Lower leg skin (tissue), 4 donors: ENCODE measurements around the gene PDE1A. TPM values are rescaled to one million over a fixed set of nuclear protein-coding genes. Genes with fewer than 3 reads are reported as not detected.

Experiments
- DNase-seq, 2 donors: peaks; one replicate each; pipeline ENCODE4 v3.0.0-alpha.2; 2019; ENCODE audit warnings: low spot score in 2 of 2
- H3K4me3 ChIP-seq: fragments of 200-600 bp; sonication (generic); 2 replicates; pipeline ENCODE4 v1.5.1; 2017; ENCODE audit warnings: mild to moderate bottlenecking, low read depth; ENCODE audit not compliant: poor library complexity, severe bottlenecking
- CTCF ChIP-seq, 3 donors: fragments of 450-650 bp; IDR thresholded peaks; one replicate each; pipeline ENCODE4 v1.5.1; 2016; ENCODE audit warnings: antibody characterized with exemption in 3 of 3, mild to moderate bottlenecking in 3 of 3, moderate library complexity in 2 of 3
- POLR2A ChIP-seq, 2 donors: fragments of 450-650 bp; IDR thresholded peaks; one replicate each; pipeline ENCODE4 v1.6.1; 2016 to 2017; ENCODE audit warnings: antibody characterized with exemption in 2 of 2, mild to moderate bottlenecking in 1 of 2, moderate library complexity in 1 of 2
- WGBS, 2 donors: methylation state at CpG; one replicate each; pipeline ENCODE4 v1.1.5; 2018; 5-methylcytosine and 5-hydroxymethylcytosine counted together
- intact Hi-C: fragments of 100-400 bp; cut with DNase I; formaldehyde crosslinking; loops from one replicate; pipeline ENCODE4 v1.15.0; 2023; ENCODE audit warnings: low total_unique reads
- total RNA-seq, 4 donors: library from RNA; depleted of rRNA; stranded (reverse); fragments of >200 nt; gene quantifications; one replicate each; pipeline ENCODE4 v1.1.0, GENCODE V29; 2016

PDE1A gene
- total RNA-seq, 4 donors from 2014 or later: 0.11 to 4.3 (median 2.2) TPM

GRCh38 chr2:182248898-182249297 is 177.9 kb downstream of the PDE1A start:
- no peak for DNase-seq
- TF ChIP-seq POLR2A (IDR thresholded peaks at IDR 0.05) (no peak), CTCF (IDR thresholded peaks at IDR 0.05) (no peak)
- intact Hi-C loops: no loop called here
- H3K4me3 ChIP-seq: no peak overlapping the region
- 92 to 94% methylated on average over 2 of the region's 2 CpGs for WGBS, 2 donors

- 74 to 76% methylated on average over 6 of the region's 6 CpGs for WGBS, 2 donors
- no peak for DNase-seq
- H3K4me3 ChIP-seq: no peak overlapping the region
- intact Hi-C loops: no loop called here
- TF ChIP-seq CTCF (IDR thresholded peaks at IDR 0.05): no peak
- TF ChIP-seq POLR2A (IDR thresholded peaks at IDR 0.05): no peak
Measured at GRCh38 chr2:182248362-182248761, 178.5 kb downstream of the PDE1A start.

- WGBS, 2 donors: 55 to 61% methylated on average over 1 of the region's 1 CpG
- intact Hi-C loops: no loop called here
- DNase-seq: no peak
- TF ChIP-seq CTCF (IDR thresholded peaks at IDR 0.05): no peak
- TF ChIP-seq POLR2A (IDR thresholded peaks at IDR 0.05): no peak
- no peak overlapping the region for H3K4me3 ChIP-seq
Measured at GRCh38 chr2:182247831-182248230, 179.0 kb downstream of the PDE1A start.

- no peak for DNase-seq
- intact Hi-C loops: no loop called here
- TF ChIP-seq POLR2A (IDR thresholded peaks at IDR 0.05): no peak
Measured at GRCh38 chr2:182245963-182246362, 180.9 kb downstream of the PDE1A start.

GRCh38 chr2:182242609-182243008 is 184.2 kb downstream of the PDE1A start:
- 44 to 59% methylated on average over 5 of the region's 5 CpGs for WGBS, 2 donors
- DNase-seq: no peak
- intact Hi-C loops: no loop called here

More at GRCh38 chr2:182245963-182246362, 180.9 kb downstream of the PDE1A start:
- no peak overlapping the region for H3K4me3 ChIP-seq

GRCh38 chr2:182241936-182242335 is 184.9 kb downstream of the PDE1A start:
- no peak for DNase-seq
- intact Hi-C loops: no loop called here
- TF ChIP-seq POLR2A (IDR thresholded peaks at IDR 0.05) (no peak), CTCF (IDR thresholded peaks at IDR 0.05) (no peak)
- 69 to 88% methylated on average over 1 of the region's 1 CpG for WGBS, 2 donors
- no peak overlapping the region for H3K4me3 ChIP-seq

More at GRCh38 chr2:182242609-182243008, 184.2 kb downstream of the PDE1A start:
- no peak overlapping the region for H3K4me3 ChIP-seq
- TF ChIP-seq CTCF (IDR thresholded peaks at IDR 0.05): no peak
